ENCODE data around the gene UXS1.
"Not testable (repeated sequence)": the region's sequence is repeated elsewhere in the genome, so short reads cannot be mapped to it uniquely, and the experiment has no call there.

UXS1 gene

GRCh38 chr2:106193977-106194778 is at the start of gene UXS1:
Gene UXS1, minus strand, starts transcription at chr2:106194301. Its CDS starts 60 bp downstream, at chr2:106194241.
- peak; percentile 96 for DNase-seq

GRCh38 chr2:106239491-106239890 is 45.4 kb upstream of the UXS1 start:
- not testable (repeated sequence) for DNase-seq

GRCh38 chr2:106235392-106235791 is 41.3 kb upstream of the UXS1 start:
- not testable (repeated sequence) for DNase-seq

- no peak for DNase-seq
These were observed 39.2 kb upstream of the UXS1 start for GRCh38 chr2:106233350-106233706.

GRCh38 chr2:106232638-106233349 is 38.7 kb upstream of the UXS1 start:
- DNase-seq: no peak

- no peak for DNase-seq
These were observed 29.2 kb upstream of the UXS1 start for GRCh38 chr2:106223347-106223746.

GRCh38 chr2:106222057-106222456 is 28.0 kb upstream of the UXS1 start:
- DNase-seq: not testable (repeated sequence)

- no peak for DNase-seq
These were observed 25.7 kb upstream of the UXS1 start for GRCh38 chr2:106219813-106220212.

- DNase-seq: not testable (repeated sequence)
These were observed 25.1 kb upstream of the UXS1 start for GRCh38 chr2:106219157-106219556.

GRCh38 chr2:106208874-106209273 is 14.8 kb upstream of the UXS1 start:
- peak; percentile 92 for DNase-seq

GRCh38 chr2:106208399-106208798 is 14.3 kb upstream of the UXS1 start:
- DNase-seq: no peak

- DNase-seq: no peak
These were observed 13.1 kb upstream of the UXS1 start for GRCh38 chr2:106207246-106207645.

- DNase-seq: no peak
These were observed 11.4 kb upstream of the UXS1 start for GRCh38 chr2:106205488-106205887.

GRCh38 chr2:106204551-106204950 is 10.4 kb upstream of the UXS1 start:
- DNase-seq: not testable (repeated sequence)

GRCh38 chr2:106201661-106202060 is 7.6 kb upstream of the UXS1 start:
- DNase-seq: no peak

- DNase-seq: no peak
These were observed 3.8 kb upstream of the UXS1 start for GRCh38 chr2:106197878-106198277.

- DNase-seq: no peak
These were observed 1.9 kb upstream of the UXS1 start for GRCh38 chr2:106195981-106196380.

GRCh38 chr2:106195456-106195855 is 1.4 kb upstream of the UXS1 start:
- DNase-seq: no peak

GRCh38 chr2:106193690-106193976 is 468 bp downstream of the UXS1 start:
- no peak for DNase-seq

GRCh38 chr2:106192752-106193689 is 1.1 kb downstream of the UXS1 start:
- peak; percentile 41 for DNase-seq

GRCh38 chr2:106191511-106192016 is 2.5 kb downstream of the UXS1 start:
- no peak for DNase-seq

- no peak for DNase-seq
These were observed 4.2 kb downstream of the UXS1 start for GRCh38 chr2:106189764-106190468.

GRCh38 chr2:106189325-106189724 is 4.8 kb downstream of the UXS1 start:
- DNase-seq: no peak
